ENCODE measurements around the gene SUN3. TPM values are rescaled to one million over a fixed set of nuclear protein-coding genes. Genes with fewer than 3 reads are reported as not detected.
A peak's percentile ranks its signal among the peaks of the same experiment; 100 is the strongest.
"Not testable (repeated sequence)": the region's sequence is repeated elsewhere in the genome, so short reads cannot be mapped to it uniquely, and the experiment has no call there.

Gene SUN3
- total RNA-seq, 1 donor from 2014 or later: not detected

GRCh38 chr7:47943676-47944474 is 85.0 kb downstream of the SUN3 start:
- DNase-seq: no peak

GRCh38 chr7:47942651-47943050 is 86.3 kb downstream of the SUN3 start:
- DNase-seq: not testable (repeated sequence)

- DNase-seq: no peak
Measured at GRCh38 chr7:47942132-47942531, 86.8 kb downstream of the SUN3 start.

- DNase-seq: no peak
Measured at GRCh38 chr7:47941136-47941844, 87.6 kb downstream of the SUN3 start.

- DNase-seq: peak; percentile 80
Measured at GRCh38 chr7:47940088-47941013, 88.6 kb downstream of the SUN3 start.

GRCh38 chr7:47939425-47940036 is 89.4 kb downstream of the SUN3 start:
- DNase-seq: no peak

- DNase-seq: no peak
Measured at GRCh38 chr7:47938574-47939165, 90.2 kb downstream of the SUN3 start.

GRCh38 chr7:47937711-47938573 is 91.0 kb downstream of the SUN3 start:
- DNase-seq: no peak

Other genes starting within 250 kb of the SUN3 start
- gene PKD1L1, start 80.6 kb downstream of the SUN3 start, total RNA-seq: 1.1 TPM
- 26.9 TPM for gene HUS1, start 49.5 kb downstream of the SUN3 start, total RNA-seq
- not detected for gene C7orf57, start 6.4 kb upstream of the SUN3 start, total RNA-seq
- 3.3 TPM for gene UPP1, start 60.2 kb upstream of the SUN3 start, total RNA-seq
- 0.72 TPM for gene ABCA13, start 142.4 kb upstream of the SUN3 start, total RNA-seq